Sigmoid colon (tissue), 7 donors: Measurements from ENCODE around the gene DIP2C. TPM values are rescaled to one million over a fixed set of nuclear protein-coding genes. Genes with fewer than 3 reads are reported as not detected.

Experiments used
- DNase-seq: peaks from one replicate; pipeline ENCODE4 v3.0.0-alpha.2; 2019
- H3K27ac ChIP-seq, 4 donors: fragments of 200-600 bp; sonication (generic); one replicate each; pipeline ENCODE4 v1.5.1; 2016 to 2019; ENCODE audit warnings: mild to moderate bottlenecking in 1 of 4
- H3K27me3 ChIP-seq, 3 donors: fragments of 200-600 bp; sonication (generic); one replicate each; pipeline ENCODE4 v1.5.1; 2019; ENCODE audit warnings: mild to moderate bottlenecking in 1 of 3
- H3K36me3 ChIP-seq, 4 donors: fragments of 200-600 bp; sonication (generic); one replicate each; pipeline ENCODE4 v1.5.1; 2016 to 2019
- H3K4me1 ChIP-seq, 4 donors: fragments of 200-600 bp; sonication (generic); one replicate each; pipeline ENCODE4 v1.5.1; 2017 to 2019
- H3K4me3 ChIP-seq, 4 donors: fragments of 200-600 bp; sonication (generic); one replicate each; pipeline ENCODE4 v1.5.1; 2017 to 2019; ENCODE audit warnings: mild to moderate bottlenecking in 2 of 4, moderate library complexity in 1 of 4
- H3K9me3 ChIP-seq, 4 donors: fragments of 200-600 bp in 3 of 4; sonication (generic) in 3 of 4; one replicate each; pipeline versions ENCODE4 v1.5.1 to v1.6.1; 2013 to 2019
- CTCF ChIP-seq, 4 experiments: fragments of 450-650 bp in 3 of 4; fragments of 200-600 bp in 1 of 4; IDR thresholded peaks; one replicate each; pipeline ENCODE4 v1.5.1; 2016 to 2019; ENCODE audit warnings: antibody characterized with exemption in 4 of 4, mild to moderate bottlenecking in 3 of 4, moderate library complexity in 2 of 4
- EP300 ChIP-seq, 4 donors: sonication (generic); formaldehyde crosslinking; IDR thresholded peaks; one replicate each; pipeline ENCODE4 v1.6.1; 2017; ENCODE audit warnings: antibody characterized with exemption in 4 of 4
- POLR2A ChIP-seq, 2 donors: fragments of 450-650 bp; IDR thresholded peaks; one replicate each; pipeline ENCODE4 v1.6.1; 2016; ENCODE audit warnings: antibody characterized with exemption in 2 of 2, mild to moderate bottlenecking in 2 of 2, moderate library complexity in 2 of 2
- POLR2AphosphoS5 ChIP-seq, 4 donors: sonication (generic); formaldehyde crosslinking; IDR thresholded peaks; one replicate each; pipeline ENCODE4 v1.6.1; 2017; ENCODE audit warnings: antibody characterized with exemption in 4 of 4
- WGBS, 2 donors: extraction: QIAGEN DNeasy Blood & Tissue Kit; methylation state at CpG; one replicate each; pipeline ENCODE4 v1.1.7; 2013; 5-methylcytosine and 5-hydroxymethylcytosine counted together
- intact Hi-C: fragments of 100-400 bp; cut with DNase I; formaldehyde crosslinking; loops from one replicate; pipeline ENCODE4 v1.15.1; 2023
- polyA plus RNA-seq, 3 donors: library from polyadenylated mRNA; stranded (reverse); fragments of 200-250 nt; gene quantifications; one replicate each; pipeline ENCODE4 v1.2.3, GENCODE V29; 2013
- total RNA-seq, 4 donors: library from RNA; depleted of rRNA; stranded (reverse); fragments of >200 nt; gene quantifications; one replicate each; pipeline ENCODE4 v1.1.0, GENCODE V29; 2016
- donor health status: healthy with polysubstance abuse.
- donor health status: Bipolar disorder and iron deficiency.
- donor health status: healthy.

Gene DIP2C
- total and polyA plus RNA-seq, 7 donors: 1.8 to 67.9 (median 42.1) TPM

GRCh38 chr10:509361-510102, 179.9 kb downstream of the DIP2C start:
- DNase-seq: peak; percentile 66
- TF ChIP-seq POLR2AphosphoS5 (IDR thresholded peaks at IDR 0.05): no peak
- TF ChIP-seq POLR2A (IDR thresholded peaks at IDR 0.05): no peak
- TF ChIP-seq CTCF (IDR thresholded peaks at IDR 0.05): no peak
- TF ChIP-seq EP300 (IDR thresholded peaks at IDR 0.05): no peak
- 90 to 96% methylated on average over 30 of the region's 30 CpGs for WGBS, 2 donors
- intact Hi-C loops: loop anchor here (2.0 to 5.0 kb wide), 4 partner anchors 98 to 275 kb away; no protein-coding TSS in a partner anchor
- Histone ChIP-seq H3K4me1 (peaks cover 0 to 65% (median 59%) of the 10 kb centered on the region in 4 donors), H3K4me3 (no peak overlapping the region), H3K27me3 (no peaks in the 10 kb centered on the region), H3K27ac (peak overlapping the region; percentile 67 to 92 (median 79)), H3K9me3 (no peaks in the 10 kb centered on the region), H3K36me3 (no peaks in the 10 kb centered on the region)

- Histone ChIP-seq H3K4me1 (peaks cover 0 to 57% (median 51%) of the 10 kb centered on the region in 4 donors), H3K36me3 (no peaks in the 10 kb centered on the region), H3K4me3 (no peak overlapping the region), H3K9me3 (no peaks in the 10 kb centered on the region), H3K27ac (peak overlapping the region in 2 of 4 donors; percentile 86 to 92), H3K27me3 (no peaks in the 10 kb centered on the region)
- DNase-seq: peak; percentile 61
- intact Hi-C loops: no loop called here
- 94 to 95% methylated on average over 13 of the region's 13 CpGs for WGBS, 2 donors
- TF ChIP-seq EP300 (IDR thresholded peaks at IDR 0.05) (no peak), POLR2A (IDR thresholded peaks at IDR 0.05) (no peak), CTCF (IDR thresholded peaks at IDR 0.05) (no peak), POLR2AphosphoS5 (IDR thresholded peaks at IDR 0.05) (no peak)
Measured at GRCh38 chr10:508726-509125, 180.7 kb downstream of the DIP2C start.

- TF ChIP-seq CTCF (IDR thresholded peaks at IDR 0.05) (no peak), POLR2A (IDR thresholded peaks at IDR 0.05) (no peak), POLR2AphosphoS5 (IDR thresholded peaks at IDR 0.05) (no peak), EP300 (IDR thresholded peaks at IDR 0.05) (no peak)
- H3K9me3 ChIP-seq: no peaks in the 10 kb centered on the region
- peaks cover 0 to 50% (median 43%) of the 10 kb centered on the region in 4 donors for H3K4me1 ChIP-seq
- H3K4me3 ChIP-seq: no peak overlapping the region
- peak; percentile 36 for DNase-seq
- no peaks in the 10 kb centered on the region for H3K36me3 ChIP-seq
- peak overlapping the region in 2 of 4 donors; percentile 86 to 92 for H3K27ac ChIP-seq
- intact Hi-C loops: no loop called here
- no peaks in the 10 kb centered on the region for H3K27me3 ChIP-seq
- 91 to 93% methylated on average over 12 of the region's 12 CpGs for WGBS, 2 donors
Measured at GRCh38 chr10:507908-508444, 181.5 kb downstream of the DIP2C start.

- H3K4me1 ChIP-seq: peaks cover 0 to 43% (median 38%) of the 10 kb centered on the region in 4 donors
- no peaks in the 10 kb centered on the region for H3K36me3 ChIP-seq
- WGBS, 2 donors: 95% methylated on average over 16 of the region's 16 CpGs
- no peak for TF ChIP-seq EP300 (IDR thresholded peaks at IDR 0.05)
- no peak for TF ChIP-seq POLR2A (IDR thresholded peaks at IDR 0.05)
- no peak for TF ChIP-seq CTCF (IDR thresholded peaks at IDR 0.05)
- TF ChIP-seq POLR2AphosphoS5 (IDR thresholded peaks at IDR 0.05): no peak
- H3K27me3 ChIP-seq: no peaks in the 10 kb centered on the region
- intact Hi-C loops: no loop called here
- peak; percentile 47 for DNase-seq
- H3K9me3 ChIP-seq: no peaks in the 10 kb centered on the region
- H3K27ac ChIP-seq: peak overlapping the region in 1 of 4 donors; percentile 92
- H3K4me3 ChIP-seq: no peak overlapping the region
Measured at GRCh38 chr10:507355-507699, 182.1 kb downstream of the DIP2C start.
